HG03558 (cell line): ENCODE results near the gene CLCNKA.
"Not testable (repeated sequence)": the region's sequence is repeated elsewhere in the genome, so short reads cannot be mapped to it uniquely, and the experiment has no call there.

Experiments
- ATAC-seq: cut with Tn5 transposase; IDR thresholded peaks from one replicate; pipeline ENCODE4 v1.9.1; 2021; ENCODE audit warnings: moderate number of reproducible peaks; ENCODE audit not compliant: unreplicated experiment; ENCODE audit errors: extremely low read depth

Gene CLCNKA

GRCh38 chr1:16015960-16016901 is 5.6 kb upstream of the CLCNKA start:
- ATAC-seq: no peak

GRCh38 chr1:16017076-16017460 is 4.8 kb upstream of the CLCNKA start:
- ATAC-seq: no peak

GRCh38 chr1:16017461-16018303 is 4.2 kb upstream of the CLCNKA start, which contains the start of gene HSPB7:
Gene HSPB7, minus strand, starts transcription at chr1:16018043. Its CDS starts 80 bp downstream, at chr1:16017963.
- no peak for ATAC-seq

- no peak for ATAC-seq
Observed at GRCh38 chr1:16018308-16018707, 3.5 kb upstream of the CLCNKA start.

GRCh38 chr1:16018749-16019643 is 2.8 kb upstream of the CLCNKA start:
- ATAC-seq: no peak

- no peak for ATAC-seq
Observed at GRCh38 chr1:16019644-16020277, 2.1 kb upstream of the CLCNKA start.

DNA sequence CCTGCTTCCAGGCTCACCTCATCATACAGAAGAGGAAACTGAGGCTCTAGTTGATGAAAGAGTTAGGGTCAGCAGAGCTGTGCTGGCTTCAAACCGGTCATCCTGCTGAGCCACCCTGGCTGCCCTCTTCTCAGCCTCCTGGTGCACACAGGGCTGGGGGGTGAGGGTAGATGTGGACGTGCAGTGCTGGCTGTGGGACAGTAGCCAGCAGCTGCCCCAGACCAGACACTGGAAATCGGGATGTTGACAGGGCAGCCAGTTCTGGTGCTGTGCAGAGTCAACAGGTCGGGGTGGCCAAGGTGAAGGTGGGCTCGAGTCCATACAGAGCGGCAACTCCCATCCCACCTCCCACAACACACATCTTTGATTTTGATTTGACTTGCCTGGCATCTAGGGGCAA is 1.5 kb upstream of the CLCNKA start:
- no peak for ATAC-seq

- not testable (repeated sequence) for ATAC-seq
Observed at GRCh38 chr1:16020878-16021277, 958 bp upstream of the CLCNKA start.

DNA sequence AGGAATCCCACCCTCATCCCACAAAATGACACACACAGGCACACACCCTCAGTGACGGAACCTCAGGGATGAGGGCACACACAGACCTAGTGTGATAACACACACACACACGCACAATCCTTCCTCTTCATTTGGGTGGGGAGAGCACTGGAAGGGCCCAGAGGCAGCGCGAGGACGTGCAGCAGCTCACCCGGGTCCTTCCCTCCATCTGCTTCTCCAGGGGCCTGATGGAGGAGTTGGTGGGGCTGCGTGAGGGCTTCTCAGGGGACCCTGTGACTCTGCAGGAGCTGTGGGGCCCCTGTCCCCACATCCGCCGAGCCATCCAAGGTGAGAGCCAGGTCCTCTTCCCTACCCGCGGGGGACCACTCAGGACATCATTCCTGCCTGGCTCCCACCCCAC is 557 bp downstream of the CLCNKA start:
- ATAC-seq: no peak

DNA sequence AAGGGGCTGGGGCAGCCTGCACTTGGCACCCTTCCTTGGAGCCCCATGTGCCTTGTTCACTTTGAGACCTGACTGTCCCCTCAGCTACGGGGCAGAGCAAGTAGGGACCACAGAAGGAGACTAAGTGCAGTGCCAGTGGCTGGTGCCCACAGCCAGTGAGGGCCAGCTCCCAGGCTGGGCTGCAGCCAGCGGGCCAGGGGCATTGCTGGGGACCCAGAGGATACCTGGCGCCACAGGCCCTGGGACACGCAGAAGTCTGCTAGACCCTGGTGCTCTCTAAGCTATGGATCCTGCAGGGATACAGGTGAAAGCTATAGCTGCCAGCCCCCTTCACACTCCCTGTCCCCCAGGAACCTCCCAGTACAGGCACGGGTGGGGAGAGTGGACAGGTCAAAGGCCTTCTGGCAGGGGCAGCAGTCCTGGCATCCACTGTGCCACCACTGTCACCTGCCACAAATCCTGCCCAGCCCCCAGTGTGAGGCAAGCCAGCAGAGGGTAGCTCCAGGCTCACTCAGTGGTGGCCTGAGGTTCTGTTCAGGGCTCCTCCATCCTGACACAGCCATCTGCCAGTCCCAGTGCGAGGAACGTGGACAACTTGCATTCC is 1.3 kb downstream of the CLCNKA start:
- no peak for ATAC-seq

GRCh38 chr1:16026302-16026701 is 4.5 kb downstream of the CLCNKA start:
- ATAC-seq: not testable (repeated sequence)

DNA sequence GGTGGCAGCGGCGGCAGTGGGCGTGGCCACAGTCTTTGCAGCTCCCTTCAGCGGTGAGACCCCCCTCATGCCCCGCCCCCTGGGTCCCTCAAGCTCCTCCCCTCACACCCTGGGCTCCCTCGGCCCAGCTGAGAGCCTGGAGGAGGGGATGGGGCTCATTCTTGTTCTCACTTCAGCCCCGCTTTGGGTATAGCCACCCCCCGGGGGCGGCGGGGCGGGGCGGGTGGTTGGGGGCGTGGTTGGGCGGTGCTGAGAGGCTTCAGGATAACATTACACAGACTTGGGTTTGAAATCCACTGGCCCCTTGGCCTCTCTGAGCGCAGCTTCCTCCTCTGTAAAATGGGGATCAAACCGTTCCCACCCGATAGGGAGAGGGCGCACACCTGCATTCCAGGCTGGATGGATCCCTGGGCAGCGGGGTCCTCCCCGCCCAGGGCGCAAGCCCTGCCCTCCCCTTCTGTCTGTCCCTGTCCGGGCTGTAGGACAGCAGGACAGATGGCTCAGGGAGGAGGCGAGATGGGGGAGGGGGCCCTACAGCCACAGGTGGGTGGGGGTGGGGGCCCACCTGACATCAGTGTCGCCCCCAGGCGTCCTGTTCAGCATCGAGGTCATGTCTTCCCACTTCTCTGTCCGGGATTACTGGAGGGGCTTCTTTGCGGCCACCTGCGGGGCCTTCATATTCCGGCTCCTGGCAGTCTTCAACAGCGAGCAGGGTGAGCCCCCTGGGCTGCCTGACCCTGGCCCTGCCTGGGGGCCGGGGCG is 5.1 kb downstream of the CLCNKA start:
- no peak for ATAC-seq

DNA sequence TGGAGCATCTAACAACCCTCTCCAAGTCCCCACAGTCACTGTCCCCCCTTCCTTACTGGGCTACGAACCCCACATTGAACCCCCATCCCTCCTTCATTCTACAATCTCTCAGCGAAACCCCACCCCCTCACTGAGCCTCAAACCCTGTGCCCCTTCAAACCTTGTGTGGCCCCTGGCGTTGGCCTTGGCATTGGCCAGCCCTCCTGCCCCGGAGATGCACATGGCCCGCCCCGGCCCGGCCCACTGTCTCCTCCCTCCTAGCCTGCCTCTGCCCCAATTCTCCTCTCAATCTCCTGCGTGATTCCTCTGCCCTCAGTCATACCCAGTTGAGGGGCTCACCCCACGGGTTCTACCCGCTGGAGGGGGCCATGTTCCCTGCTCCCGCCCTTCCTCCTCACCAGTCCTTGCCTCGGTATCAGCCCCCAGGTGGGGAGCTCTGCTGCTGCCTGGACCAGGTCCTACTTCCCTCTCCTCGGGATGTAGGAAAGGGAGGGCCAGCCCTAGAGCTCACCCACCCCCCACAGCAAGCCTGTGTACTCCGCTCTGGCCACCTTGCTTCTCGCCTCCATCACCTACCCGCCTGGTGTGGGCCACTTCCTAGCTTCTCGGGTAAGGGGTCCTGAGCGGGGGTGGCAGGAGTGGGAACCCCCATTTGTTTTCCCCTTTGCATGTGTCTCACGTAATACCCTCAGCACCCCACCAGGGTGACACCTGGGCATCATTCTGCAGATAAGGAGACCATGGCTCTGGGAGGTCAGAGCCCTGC is 6.6 kb downstream of the CLCNKA start:
- ATAC-seq: no peak

DNA sequence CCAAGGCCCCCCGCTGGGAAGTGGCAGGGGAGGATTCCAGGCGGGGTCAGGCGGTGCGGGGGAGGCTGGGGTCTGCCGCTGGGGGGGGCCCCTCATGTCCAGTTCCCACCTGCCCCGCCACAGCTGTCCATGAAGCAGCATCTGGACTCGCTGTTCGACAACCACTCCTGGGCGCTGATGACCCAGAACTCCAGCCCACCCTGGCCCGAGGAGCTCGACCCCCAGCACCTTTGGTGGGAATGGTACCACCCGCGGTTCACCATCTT is 7.1 kb downstream of the CLCNKA start:
- ATAC-seq: not testable (repeated sequence)

- ATAC-seq: no peak
Observed at GRCh38 chr1:16029288-16029687, 7.5 kb downstream of the CLCNKA start.

DNA sequence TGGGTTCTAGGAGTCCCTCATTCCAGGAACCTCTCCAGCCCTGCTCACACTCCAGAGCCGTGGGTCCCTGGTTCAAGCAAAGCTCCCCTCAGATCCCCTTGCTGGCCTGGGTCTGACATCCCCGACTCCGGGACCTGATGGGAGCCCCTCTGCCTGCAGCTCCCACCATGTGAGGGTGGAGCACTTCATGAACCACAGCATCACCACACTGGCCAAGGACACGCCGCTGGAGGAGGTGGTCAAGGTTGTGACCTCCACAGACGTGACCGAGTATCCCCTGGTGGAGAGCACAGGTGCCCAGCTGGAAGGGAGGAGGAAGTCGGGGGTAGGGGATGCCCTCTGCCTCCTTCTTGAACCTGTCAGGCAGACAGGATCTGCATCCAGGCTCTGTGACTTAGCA is 9.7 kb downstream of the CLCNKA start:
- no peak for ATAC-seq

DNA sequence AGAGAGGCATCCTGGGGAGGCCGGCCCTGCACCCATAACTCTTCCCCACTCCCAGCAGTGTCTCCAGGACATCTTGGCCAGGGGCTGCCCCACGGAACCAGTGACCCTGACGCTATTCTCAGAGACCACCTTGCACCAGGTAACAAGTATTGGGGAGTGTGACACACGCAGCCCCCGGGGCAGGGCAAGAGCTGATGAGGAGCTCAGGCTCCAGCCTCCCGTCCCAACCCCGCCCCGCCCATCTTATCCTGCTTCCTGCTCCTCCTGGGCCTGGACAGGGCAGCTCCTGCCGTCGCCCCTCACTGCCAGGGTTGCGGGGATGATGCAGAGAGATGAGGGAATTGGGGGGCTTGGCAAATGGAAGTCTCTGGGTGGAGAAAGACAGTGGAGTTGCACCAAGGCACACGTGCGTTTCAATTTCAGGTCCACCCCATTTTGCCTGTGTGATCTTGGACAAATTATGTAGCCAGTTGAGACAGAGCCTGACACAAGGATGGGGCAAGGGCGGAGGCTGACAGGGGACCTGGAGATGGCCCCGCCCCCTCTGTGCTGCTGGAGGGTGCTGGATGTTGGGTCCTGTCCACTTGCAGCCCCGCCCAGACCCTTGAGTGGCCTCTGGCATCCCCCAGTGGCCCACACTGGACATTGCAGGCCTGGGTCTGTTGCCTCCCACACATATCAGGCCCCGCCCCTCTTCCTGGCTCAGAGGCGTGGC is 10.7 kb downstream of the CLCNKA start:
- no peak for ATAC-seq
